GM20000 (cell line): ENCODE results near the gene RCAN2.

Experiments used
- DNase-seq: peaks from one replicate; pipeline ENCODE4 v3.0.0; 2012; ENCODE audit warnings: low spot score
- CTCF ChIP-seq: IDR thresholded peaks from 2 replicates; pipeline ENCODE4 v1.5.1; 2012; ENCODE audit warnings: mild to moderate bottlenecking, control low read depth; ENCODE audit errors: extremely low read depth, missing control alignments

Gene RCAN2

GRCh38 chr6:46302816-46303215 lies 188.4 kb downstream of the RCAN2 start:
- TF ChIP-seq CTCF: no peak

GRCh38 chr6:46302176-46302575 lies 189.1 kb downstream of the RCAN2 start:
- TF ChIP-seq CTCF: no peak
- no peak for DNase-seq

More at GRCh38 chr6:46302816-46303215, 188.4 kb downstream of the RCAN2 start:
- DNase-seq: no peak

GRCh38 chr6:46299253-46299652 lies 192.0 kb downstream of the RCAN2 start:
- TF ChIP-seq CTCF: no peak
- DNase-seq: no peak

GRCh38 chr6:46296586-46296985 lies 194.7 kb downstream of the RCAN2 start:
- TF ChIP-seq CTCF: no peak
- no peak for DNase-seq

GRCh38 chr6:46293641-46294316 lies 197.5 kb downstream of the RCAN2 start:
- peak; percentile 30 for DNase-seq
- no peak for TF ChIP-seq CTCF

GRCh38 chr6:46291880-46292279 lies 199.4 kb downstream of the RCAN2 start:
- DNase-seq: no peak
- no peak for TF ChIP-seq CTCF

- DNase-seq: no peak
- TF ChIP-seq CTCF: no peak
Observed at GRCh38 chr6:46291275-46291633, 200.0 kb downstream of the RCAN2 start.
